IMR-90 (cell line): Measurements from ENCODE around the gene SPINDOC. TPM values are rescaled to one million over a fixed set of nuclear protein-coding genes. Genes with fewer than 3 reads are reported as not detected.

Experiments
- ATAC-seq: fragments of 200-7000 bp; cut with Tn5 transposase; 2 replicates; pipeline ENCODE4 v1.9.1; 2020; ENCODE audit warnings: low read depth, mild to moderate bottlenecking, moderate library complexity
- BruUV-seq: library from RNA; stranded (reverse); fragments of 400-500 nt; replicated peaks from 2 replicates; lab custom pipeline; 2021; lab: Mats Ljungman, UMichigan
- CTCF ChIA-PET: fragments of 300-600 bp; formaldehyde crosslinking; extraction: SDS; loops from one replicate; lab custom pipeline; 2021; ENCODE audit warnings: antibody characterized with exemption; lab: Yijun Ruan, JAX
- POLR2A ChIA-PET: fragments of 300-600 bp; sonication (Branson Sonifier 250); formaldehyde crosslinking; loops from one replicate; lab custom pipeline; 2022; ENCODE audit warnings: antibody characterized with exemption; ENCODE audit not compliant: unreplicated experiment; lab: Charles Lee
- DNase-seq: peaks from one replicate; pipeline ENCODE4 v3.0.0; 2013
- H2AFZ ChIP-seq: replicated peaks from 2 replicates; pipeline ENCODE3; 2013; ENCODE audit warnings: low read length, mild to moderate bottlenecking; ENCODE audit not compliant: poor library complexity
- H2AK5ac ChIP-seq: 2 replicates; pipeline ENCODE4 v1.6.1; 2013; ENCODE audit warnings: low read depth, low read length, inconsistent platforms
- H2AK9ac ChIP-seq: replicated peaks from 2 replicates; pipeline ENCODE3; 2013; ENCODE audit warnings: mild to moderate bottlenecking, low read depth, low read length, moderate library complexity; ENCODE audit not compliant: poor library complexity
- H2BK120ac ChIP-seq: 2 replicates; pipeline ENCODE4 v1.6.1; 2013; ENCODE audit warnings: low read depth, low read length, inconsistent platforms
- H2BK15ac ChIP-seq: 3 replicates; pipeline ENCODE4 v1.6.1; 2013; ENCODE audit warnings: low read depth, low read length, inconsistent platforms
- H2BK20ac ChIP-seq: 2 replicates; pipeline ENCODE4 v1.6.1; 2013; ENCODE audit warnings: low read depth, mild to moderate bottlenecking, inconsistent platforms, low read length, moderate library complexity
- H2BK5ac ChIP-seq: 2 replicates; pipeline ENCODE4 v1.6.1; 2013; ENCODE audit warnings: mild to moderate bottlenecking, low read depth, low read length, inconsistent platforms; ENCODE audit not compliant: poor library complexity, severe bottlenecking
- H3K14ac ChIP-seq: replicated peaks from 2 replicates; pipeline ENCODE4 v1.6.1; 2013; ENCODE audit warnings: low read depth, low read length, inconsistent platforms
- H3K18ac ChIP-seq: 2 replicates; pipeline ENCODE4 v1.6.1; 2013; ENCODE audit warnings: low read depth, low read length, control low read depth
- H3K23ac ChIP-seq: 2 replicates; pipeline ENCODE4 v1.6.1; 2013; ENCODE audit warnings: low read depth, low read length, inconsistent platforms
- H3K27ac ChIP-seq: 2 replicates; pipeline ENCODE4 v1.5.1; 2013; ENCODE audit warnings: mild to moderate bottlenecking, control low read depth, low read length; ENCODE audit not compliant: insufficient read depth
- H3K27me3 ChIP-seq: 2 replicates; pipeline ENCODE4 v1.6.1; 2013; ENCODE audit warnings: low read length; ENCODE audit not compliant: control insufficient read depth, insufficient read depth
- H3K36me3 ChIP-seq: 2 replicates; pipeline ENCODE4 v1.6.1; 2013; ENCODE audit warnings: low read length, mixed read lengths; ENCODE audit not compliant: control insufficient read depth, insufficient read depth
- H3K4ac ChIP-seq: 2 replicates; pipeline ENCODE4 v1.6.1; 2013; ENCODE audit warnings: low read depth, low read length, inconsistent platforms
- H3K4me1 ChIP-seq: 2 replicates; pipeline ENCODE4 v1.6.1; 2013; ENCODE audit warnings: low read length, mixed read lengths; ENCODE audit not compliant: control insufficient read depth, insufficient read depth
- H3K4me2 ChIP-seq: 2 replicates; pipeline ENCODE4 v1.6.1; 2013; ENCODE audit warnings: low read depth, mild to moderate bottlenecking, control low read depth, low read length, moderate library complexity
- H3K4me3 ChIP-seq: 2 replicates; pipeline ENCODE4 v1.5.1; 2013; ENCODE audit warnings: low read depth, mild to moderate bottlenecking, control low read depth, low read length, moderate library complexity; ENCODE audit not compliant: insufficient read depth
- H3K56ac ChIP-seq: 2 replicates; pipeline ENCODE4 v1.6.1; 2013; ENCODE audit warnings: low read length, inconsistent platforms; ENCODE audit not compliant: insufficient read depth; ENCODE audit errors: extremely low read depth
- H3K79me1 ChIP-seq, 2 experiments: 2 replicates each; pipeline ENCODE4 v1.6.1; 2013; ENCODE audit warnings: low read length in 2 of 2, inconsistent platforms in 1 of 2, low read depth in 1 of 2
- H3K9ac ChIP-seq: 2 replicates; pipeline ENCODE4 v1.6.1; 2013; ENCODE audit warnings: low read depth, low read length, control low read depth
- H3K9me1 ChIP-seq: 2 replicates; pipeline ENCODE4 v1.6.1; 2013; ENCODE audit warnings: low read length, inconsistent platforms; ENCODE audit not compliant: insufficient read depth
- H3K9me3 ChIP-seq: 2 replicates; pipeline ENCODE4 v1.6.1; 2013; ENCODE audit warnings: low read length; ENCODE audit not compliant: control insufficient read depth, insufficient read depth
- H4K20me1 ChIP-seq: 2 replicates; pipeline ENCODE4 v1.6.1; 2013; ENCODE audit warnings: low read length, inconsistent platforms; ENCODE audit not compliant: insufficient read depth
- H4K5ac ChIP-seq: 2 replicates; pipeline ENCODE4 v1.6.1; 2013; ENCODE audit warnings: mild to moderate bottlenecking, low read depth, low read length, control low read depth
- H4K8ac ChIP-seq, 2 experiments: 2 replicates each; pipeline ENCODE4 v1.6.1; 2013; ENCODE audit warnings: low read depth in 2 of 2, low read length in 2 of 2, control low read depth in 1 of 2, inconsistent platforms in 1 of 2
- H4K91ac ChIP-seq: 2 replicates; pipeline ENCODE4 v1.6.1; 2013; ENCODE audit warnings: low read depth, low read length, inconsistent platforms; ENCODE audit not compliant: insufficient read depth
- BHLHE40 ChIP-seq: fragments of 150-350 bp; IDR thresholded peaks from 2 replicates; pipeline ENCODE4 v1.6.1; 2016; ENCODE audit warnings: mild to moderate bottlenecking, low read depth, low read length
- CEBPB ChIP-seq: IDR thresholded peaks from 2 replicates; pipeline ENCODE4 v1.6.1; 2012; ENCODE audit warnings: low read depth, low read length, improper control_type of control experiment
- CHD1 ChIP-seq: IDR thresholded peaks from 2 replicates; pipeline ENCODE4 v1.6.1; 2012; ENCODE audit warnings: low read depth, low read length, improper control_type of control experiment
- FOS ChIP-seq: fragments of 150-350 bp; IDR thresholded peaks from 2 replicates; pipeline ENCODE4 v1.6.1; 2016; ENCODE audit warnings: low read depth, low read length
- MAFK ChIP-seq: IDR thresholded peaks from 2 replicates; pipeline ENCODE4 v1.6.1; 2012; ENCODE audit warnings: low read depth, low read length, improper control_type of control experiment
- MAZ ChIP-seq: IDR thresholded peaks from 2 replicates; pipeline ENCODE4 v1.6.1; 2012; ENCODE audit warnings: low read depth, mild to moderate bottlenecking, low read length, improper control_type of control experiment, moderate library complexity, borderline replicate concordance
- MXI1 ChIP-seq: IDR thresholded peaks from 2 replicates; pipeline ENCODE4 v1.6.1; 2012; ENCODE audit warnings: low read depth, mild to moderate bottlenecking, low read length, moderate library complexity, borderline replicate concordance
- NFE2L2 ChIP-seq: fragments of 150-350 bp; IDR thresholded peaks from 2 replicates; pipeline ENCODE4 v1.6.1; 2016; ENCODE audit warnings: low read depth, mild to moderate bottlenecking, low read length
- POLR2A ChIP-seq: IDR thresholded peaks from 2 replicates; pipeline ENCODE4 v1.6.1; 2012; ENCODE audit warnings: mild to moderate bottlenecking, low read depth, low read length
- RAD21 ChIP-seq: IDR thresholded peaks from 2 replicates; pipeline ENCODE4 v1.6.1; 2012; ENCODE audit warnings: low read length, improper control_type of control experiment
- RCOR1 ChIP-seq: IDR thresholded peaks from 2 replicates; pipeline ENCODE4 v1.6.1; 2012; ENCODE audit warnings: mild to moderate bottlenecking, low read length, improper control_type of control experiment; ENCODE audit not compliant: insufficient replicate concordance
- SMC3 ChIP-seq: fragments of 150-350 bp; IDR thresholded peaks from 2 replicates; pipeline ENCODE4 v1.6.1; 2016; ENCODE audit warnings: low read depth, mild to moderate bottlenecking, antibody characterized with exemption, low read length, moderate library complexity
- WGBS, 2 experiments: methylation state at CpG; one replicate each; pipeline versions ENCODE4 v1.1.5 to v1.1.7; 2013; ENCODE audit warnings: missing lambda C conversion rate in 2 of 2; ENCODE audit not compliant: insufficient read length in 1 of 2; ENCODE audit errors: extremely low coverage in 2 of 2; 5-methylcytosine and 5-hydroxymethylcytosine counted together
- dilution Hi-C: fragments of 300-500 bp; cut with HindIII; formaldehyde crosslinking; loops from one replicate; pipeline ENCODE4 v1.14.3; 2018; ENCODE audit warnings: low sequenced_read_pairs; ENCODE audit not compliant: unreplicated experiment
- in situ Hi-C: fragments of 300-500 bp; cut with MboI; formaldehyde crosslinking; loops from 3 replicates; pipeline ENCODE4 v1.14.3; 2019; ENCODE audit warnings: low sequenced_read_pairs, inconsistent platforms, mixed read lengths
- intact Hi-C: fragments of 100-400 bp; cut with micrococcal nuclease; formaldehyde crosslinking; loops from 2 replicates; pipeline ENCODE4 v1.10.0; 2022
- polyA plus RNA-seq, 3 experiments: library from polyadenylated mRNA; depleted of rRNA; stranded (reverse); fragments of >200 nt; gene quantifications; 2 replicates each; pipeline ENCODE4 v1.2.3, GENCODE V29; 2012; ENCODE audit warnings: low replicate concordance in 1 of 3
- total RNA-seq: library from RNA; depleted of rRNA; stranded (reverse); fragments of >200 nt; gene quantifications from 2 replicates; pipeline ENCODE4 v1.2.3, GENCODE V29; 2012
- TF ChIP-seq, protein P1 (sequence below): fragments of 150-350 bp; IDR thresholded peaks from 2 replicates; pipeline ENCODE4 v1.6.1; 2017; ENCODE audit warnings: mild to moderate bottlenecking, antibody characterized with exemption, low read length, low read depth
- TF ChIP-seq, protein P2 (sequence below): conservative IDR thresholded peaks from 2 replicates; pipeline ENCODE4 v1.5.1; 2012; ENCODE audit warnings: mild to moderate bottlenecking, low read depth, low read length, improper control_type of control experiment

Gene SPINDOC
- total and polyA plus RNA-seq, 2 of the 4 experiments (the other 2 are of a cell fraction): 10.0 to 29.9 TPM

DNA sequence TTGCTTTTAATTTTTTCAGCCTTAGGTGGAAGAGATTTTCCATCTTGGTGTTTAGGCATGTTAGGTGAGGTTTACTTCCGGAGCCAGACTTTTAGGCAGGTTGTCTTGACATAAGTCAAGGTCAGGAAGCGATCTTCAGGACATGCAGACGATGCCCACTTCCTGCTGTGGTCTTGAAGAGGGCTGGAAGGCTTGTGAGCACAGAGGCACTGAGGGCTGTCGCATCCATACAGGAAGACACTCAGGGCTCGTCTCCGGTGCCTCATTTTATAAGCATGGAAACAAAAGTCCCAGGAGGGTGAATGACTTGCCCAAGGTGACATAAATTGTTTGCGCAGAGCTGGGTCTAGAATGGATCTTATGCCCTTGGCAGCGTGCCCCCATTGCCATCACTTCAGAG lies 56.4 kb downstream of the SPINDOC start:
- Histone ChIP-seq H2BK20ac (no peak overlapping the region), H3K14ac (no peak overlapping the region), H4K8ac (no peak overlapping the region), H3K4me3 (no peak overlapping the region), H3K9me3 (no peaks in the 10 kb centered on the region), H2BK120ac (no peak overlapping the region), H2BK5ac (no peak overlapping the region), H3K23ac (no peak overlapping the region), H3K79me1 (peaks cover 48 to 91% of the 10 kb centered on the region in 2 experiments), H2AK9ac (no peak overlapping the region), H3K4me1 (peaks cover 16% of the 10 kb centered on the region; the same call in 1 of the 2 replicates), H3K27me3 (no peaks in the 10 kb centered on the region), H2AK5ac (no peak overlapping the region), H2BK15ac (no peak overlapping the region), H2AFZ (no peak overlapping the region), H3K9ac (no peak overlapping the region), H3K18ac (no peak overlapping the region), H4K5ac (no peak overlapping the region), H3K56ac (no peak overlapping the region), H4K91ac (no peak overlapping the region), H3K27ac (no peak overlapping the region), H3K4ac (no peak overlapping the region), H4K20me1 (peaks cover 99% of the 10 kb centered on the region), H3K36me3 (peaks cover 4% of the 10 kb centered on the region; the same call in 1 of the 2 replicates), H3K4me2 (no peak overlapping the region), H3K9me1 (peaks cover 21% of the 10 kb centered on the region)
- 85% methylated on average over 4 of the region's 8 CpGs; no CpG with 5 or more reads in 1 of the 2 experiments for WGBS, 2 experiments
- no peak for DNase-seq
- CTCF ChIA-PET: no interaction called here
- in situ Hi-C loops (no loop called here), intact Hi-C loops (no loop called here), dilution Hi-C loops (no loop called here)
- TF ChIP-seq NFE2L2 (no peak), BHLHE40 (no peak), MAZ (no peak), MAFK (no peak), POLR2A (no peak), CHD1 (no peak), FOS (no peak), RCOR1 (no peak), MXI1 (no peak), RAD21 (no peak), CEBPB (no peak), SMC3 (no peak)
- TF ChIP-seq, protein P1, sequence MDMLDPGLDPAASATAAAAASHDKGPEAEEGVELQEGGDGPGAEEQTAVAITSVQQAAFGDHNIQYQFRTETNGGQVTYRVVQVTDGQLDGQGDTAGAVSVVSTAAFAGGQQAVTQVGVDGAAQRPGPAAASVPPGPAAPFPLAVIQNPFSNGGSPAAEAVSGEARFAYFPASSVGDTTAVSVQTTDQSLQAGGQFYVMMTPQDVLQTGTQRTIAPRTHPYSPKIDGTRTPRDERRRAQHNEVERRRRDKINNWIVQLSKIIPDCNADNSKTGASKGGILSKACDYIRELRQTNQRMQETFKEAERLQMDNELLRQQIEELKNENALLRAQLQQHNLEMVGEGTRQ: no peak
- TF ChIP-seq, protein P2, sequence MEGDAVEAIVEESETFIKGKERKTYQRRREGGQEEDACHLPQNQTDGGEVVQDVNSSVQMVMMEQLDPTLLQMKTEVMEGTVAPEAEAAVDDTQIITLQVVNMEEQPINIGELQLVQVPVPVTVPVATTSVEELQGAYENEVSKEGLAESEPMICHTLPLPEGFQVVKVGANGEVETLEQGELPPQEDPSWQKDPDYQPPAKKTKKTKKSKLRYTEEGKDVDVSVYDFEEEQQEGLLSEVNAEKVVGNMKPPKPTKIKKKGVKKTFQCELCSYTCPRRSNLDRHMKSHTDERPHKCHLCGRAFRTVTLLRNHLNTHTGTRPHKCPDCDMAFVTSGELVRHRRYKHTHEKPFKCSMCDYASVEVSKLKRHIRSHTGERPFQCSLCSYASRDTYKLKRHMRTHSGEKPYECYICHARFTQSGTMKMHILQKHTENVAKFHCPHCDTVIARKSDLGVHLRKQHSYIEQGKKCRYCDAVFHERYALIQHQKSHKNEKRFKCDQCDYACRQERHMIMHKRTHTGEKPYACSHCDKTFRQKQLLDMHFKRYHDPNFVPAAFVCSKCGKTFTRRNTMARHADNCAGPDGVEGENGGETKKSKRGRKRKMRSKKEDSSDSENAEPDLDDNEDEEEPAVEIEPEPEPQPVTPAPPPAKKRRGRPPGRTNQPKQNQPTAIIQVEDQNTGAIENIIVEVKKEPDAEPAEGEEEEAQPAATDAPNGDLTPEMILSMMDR: no peak
- no peak for ATAC-seq
- POLR2A ChIA-PET: no interaction called here
- BruUV-seq: no TSS peak
